ENCODE measurements around the gene NUP210. TPM values are rescaled to one million over a fixed set of nuclear protein-coding genes. Genes with fewer than 3 reads are reported as not detected.

Gene NUP210
- total and polyA plus RNA-seq, 2 of the 13 experiments (the other 11 are each of a cell fraction or from before 2014, with no cell fraction given): 31.6 to 35.2 TPM

GRCh38 chr3:13420045-13420830 is at the start of gene NUP210 (continued):
- TF ChIP-seq, protein P1, sequence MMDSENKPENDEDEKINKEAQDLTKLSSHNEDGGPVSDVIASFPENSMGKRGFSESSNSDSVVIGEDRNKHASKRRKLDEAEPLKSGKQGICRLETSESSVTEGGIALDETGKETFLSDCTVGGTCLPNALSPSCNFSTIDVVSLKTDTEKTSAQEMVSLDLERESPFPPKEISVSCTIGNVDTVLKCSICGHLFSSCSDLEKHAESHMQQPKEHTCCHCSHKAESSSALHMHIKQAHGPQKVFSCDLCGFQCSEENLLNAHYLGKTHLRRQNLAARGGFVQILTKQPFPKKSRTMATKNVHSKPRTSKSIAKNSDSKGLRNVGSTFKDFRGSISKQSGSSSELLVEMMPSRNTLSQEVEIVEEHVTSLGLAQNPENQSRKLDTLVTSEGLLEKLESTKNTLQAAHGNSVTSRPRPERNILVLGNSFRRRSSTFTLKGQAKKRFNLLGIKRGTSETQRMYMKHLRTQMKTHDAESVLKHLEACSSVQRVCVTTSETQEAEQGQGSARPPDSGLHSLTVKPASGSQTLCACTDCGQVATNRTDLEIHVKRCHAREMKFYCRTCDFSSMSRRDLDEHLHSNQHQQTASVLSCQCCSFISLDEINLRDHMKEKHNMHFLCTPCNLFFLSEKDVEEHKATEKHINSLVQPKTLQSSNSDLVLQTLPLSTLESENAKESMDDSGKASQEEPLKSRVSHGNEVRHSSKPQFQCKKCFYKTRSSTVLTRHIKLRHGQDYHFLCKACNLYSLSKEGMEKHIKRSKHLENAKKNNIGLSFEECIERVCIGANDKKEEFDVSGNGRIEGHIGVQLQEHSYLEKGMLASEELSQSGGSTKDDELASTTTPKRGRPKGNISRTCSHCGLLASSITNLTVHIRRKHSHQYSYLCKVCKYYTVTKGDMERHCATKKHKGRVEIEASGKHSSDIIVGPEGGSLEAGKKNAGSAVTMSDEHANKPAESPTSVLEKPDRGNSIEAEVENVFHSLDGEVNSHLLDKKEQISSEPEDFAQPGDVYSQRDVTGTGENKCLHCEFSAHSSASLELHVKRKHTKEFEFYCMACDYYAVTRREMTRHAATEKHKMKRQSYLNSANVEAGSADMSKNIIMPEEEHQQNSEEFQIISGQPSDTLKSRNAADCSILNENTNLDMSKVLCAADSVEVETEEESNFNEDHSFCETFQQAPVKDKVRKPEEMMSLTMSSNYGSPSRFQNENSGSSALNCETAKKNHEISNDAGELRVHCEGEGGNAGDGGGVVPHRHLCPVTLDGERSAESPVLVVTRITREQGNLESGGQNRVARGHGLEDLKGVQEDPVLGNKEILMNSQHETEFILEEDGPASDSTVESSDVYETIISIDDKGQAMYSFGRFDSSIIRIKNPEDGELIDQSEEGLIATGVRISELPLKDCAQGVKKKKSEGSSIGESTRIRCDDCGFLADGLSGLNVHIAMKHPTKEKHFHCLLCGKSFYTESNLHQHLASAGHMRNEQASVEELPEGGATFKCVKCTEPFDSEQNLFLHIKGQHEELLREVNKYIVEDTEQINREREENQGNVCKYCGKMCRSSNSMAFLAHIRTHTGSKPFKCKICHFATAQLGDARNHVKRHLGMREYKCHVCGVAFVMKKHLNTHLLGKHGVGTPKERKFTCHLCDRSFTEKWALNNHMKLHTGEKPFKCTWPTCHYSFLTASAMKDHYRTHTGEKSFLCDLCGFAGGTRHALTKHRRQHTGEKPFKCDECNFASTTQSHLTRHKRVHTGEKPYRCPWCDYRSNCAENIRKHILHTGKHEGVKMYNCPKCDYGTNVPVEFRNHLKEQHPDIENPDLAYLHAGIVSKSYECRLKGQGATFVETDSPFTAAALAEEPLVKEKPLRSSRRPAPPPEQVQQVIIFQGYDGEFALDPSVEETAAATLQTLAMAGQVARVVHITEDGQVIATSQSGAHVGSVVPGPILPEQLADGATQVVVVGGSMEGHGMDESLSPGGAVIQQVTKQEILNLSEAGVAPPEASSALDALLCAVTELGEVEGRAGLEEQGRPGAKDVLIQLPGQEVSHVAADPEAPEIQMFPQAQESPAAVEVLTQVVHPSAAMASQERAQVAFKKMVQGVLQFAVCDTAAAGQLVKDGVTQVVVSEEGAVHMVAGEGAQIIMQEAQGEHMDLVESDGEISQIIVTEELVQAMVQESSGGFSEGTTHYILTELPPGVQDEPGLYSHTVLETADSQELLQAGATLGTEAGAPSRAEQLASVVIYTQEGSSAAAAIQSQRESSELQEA (CRISPR knock-in tag; IDR thresholded peaks at IDR 0.05; ENCODE audit: not compliant biosample characterization): no peak
- TF ChIP-seq SMARCC2 (IDR thresholded peaks at IDR 0.05) (no peak), ATF4 (CRISPR knock-in tag; IDR thresholded peaks at IDR 0.05) (no peak), ZNF350 (CRISPR knock-in tag; IDR thresholded peaks at IDR 0.05; ENCODE audit: borderline replicate concordance, low read depth) (no peak), SP1 (IDR thresholded peaks at IDR 0.05) (no peak), SP1 (CRISPR knock-in tag; IDR thresholded peaks at IDR 0.05) (peak; percentile 40; the same call in 1 of the 2 replicates), ZNF577 (CRISPR knock-in tag; IDR thresholded peaks at IDR 0.05; ENCODE audit: borderline replicate concordance, low read depth) (no peak), PHB2 (IDR thresholded peaks at IDR 0.05; ENCODE audit: partially characterized antibody) (no peak), ZNF546 (CRISPR knock-in tag; conservative IDR thresholded peaks at IDR 0.05) (no peak), TARDBP (CRISPR knock-in tag; IDR thresholded peaks at IDR 0.05) (no peak), ZNF205 (CRISPR knock-in tag; IDR thresholded peaks at IDR 0.05) (no peak), NFE2L1 (CRISPR knock-in tag; IDR thresholded peaks at IDR 0.05; ENCODE audit: borderline replicate concordance) (no peak), MTERF4 (CRISPR knock-in tag; IDR thresholded peaks at IDR 0.05) (no peak), SMC3 (IDR thresholded peaks at IDR 0.05; ENCODE audit: low read length) (no peak)
- TF ChIP-seq, protein P2, sequence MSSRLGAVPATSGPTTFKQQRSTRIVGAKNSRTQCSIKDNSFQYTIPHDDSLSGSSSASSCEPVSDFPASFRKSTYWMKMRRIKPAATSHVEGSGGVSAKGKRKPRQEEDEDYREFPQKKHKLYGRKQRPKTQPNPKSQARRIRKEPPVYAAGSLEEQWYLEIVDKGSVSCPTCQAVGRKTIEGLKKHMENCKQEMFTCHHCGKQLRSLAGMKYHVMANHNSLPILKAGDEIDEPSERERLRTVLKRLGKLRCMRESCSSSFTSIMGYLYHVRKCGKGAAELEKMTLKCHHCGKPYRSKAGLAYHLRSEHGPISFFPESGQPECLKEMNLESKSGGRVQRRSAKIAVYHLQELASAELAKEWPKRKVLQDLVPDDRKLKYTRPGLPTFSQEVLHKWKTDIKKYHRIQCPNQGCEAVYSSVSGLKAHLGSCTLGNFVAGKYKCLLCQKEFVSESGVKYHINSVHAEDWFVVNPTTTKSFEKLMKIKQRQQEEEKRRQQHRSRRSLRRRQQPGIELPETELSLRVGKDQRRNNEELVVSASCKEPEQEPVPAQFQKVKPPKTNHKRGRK (CRISPR knock-in tag; IDR thresholded peaks at IDR 0.05): no peak
- TF ChIP-seq, protein P3, sequence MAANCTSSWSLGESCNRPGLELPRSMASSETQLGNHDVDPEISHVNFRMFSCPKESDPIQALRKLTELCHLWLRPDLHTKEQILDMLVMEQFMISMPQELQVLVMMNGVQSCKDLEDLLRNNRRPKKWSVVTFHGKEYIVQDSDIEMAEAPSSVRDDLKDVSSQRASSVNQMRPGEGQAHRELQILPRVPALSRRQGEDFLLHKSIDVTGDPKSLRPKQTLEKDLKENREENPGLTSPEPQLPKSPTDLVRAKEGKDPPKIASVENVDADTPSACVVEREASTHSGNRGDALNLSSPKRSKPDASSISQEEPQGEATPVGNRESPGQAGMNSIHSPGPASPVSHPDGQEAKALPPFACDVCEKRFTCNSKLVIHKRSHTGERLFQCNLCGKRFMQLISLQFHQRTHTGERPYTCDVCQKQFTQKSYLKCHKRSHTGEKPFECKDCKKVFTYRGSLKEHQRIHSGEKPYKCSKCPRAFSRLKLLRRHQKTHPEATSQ (CRISPR knock-in tag; IDR thresholded peaks at IDR 0.05; ENCODE audit: borderline replicate concordance): no peak

Data from HepG2 (cell line).